ENCODE results near the gene TMEM266. TPM values are rescaled to one million over a fixed set of nuclear protein-coding genes. Genes with fewer than 3 reads are reported as not detected.

The TMEM266 gene
- total and polyA plus RNA-seq, 2 experiments from 2014 or later = 0.39 to 1.9 TPM

DNA sequence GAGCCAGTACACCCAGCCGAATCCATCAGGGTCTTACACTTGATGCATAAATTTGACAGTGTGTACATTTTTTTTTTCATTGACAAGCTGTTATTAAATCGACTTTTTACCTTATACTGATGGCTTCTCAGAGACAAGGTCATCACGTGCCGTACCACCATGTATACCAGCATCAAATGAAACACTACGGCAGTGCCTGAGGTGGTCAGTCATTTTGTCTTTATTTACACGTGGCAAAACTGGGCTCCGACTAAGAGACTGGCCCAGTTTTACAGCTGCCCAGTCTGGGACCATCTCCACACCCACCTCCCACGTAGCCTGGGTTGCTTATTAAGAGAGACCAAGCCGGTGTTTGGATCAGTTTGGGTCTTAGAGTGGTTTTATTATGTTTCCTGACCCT, 57.4 kb downstream of the TMEM266 start:
- H3K36me3 ChIP-seq (replicated peaks; ENCODE audit: insufficient read depth, low read depth) = no peaks in the 10 kb centered on the region
- TF ChIP-seq EZH2 (IDR thresholded peaks at IDR 0.05; ENCODE audit: borderline replicate concordance) = no peak
- TF ChIP-seq EZH2phosphoT487 (IDR thresholded peaks at IDR 0.05; ENCODE audit: low read depth, severe bottlenecking, unreplicated experiment) = no peak
- no peak for TF ChIP-seq CTCF (IDR thresholded peaks at IDR 0.05; ENCODE audit: poor library complexity)
- H3K27ac ChIP-seq = no peak overlapping the region
- no peak overlapping the region for H3K4me3 ChIP-seq
- no peaks in the 10 kb centered on the region for H3K9me2 ChIP-seq (replicated peaks; ENCODE audit: insufficient read depth)
- H3K9me3 ChIP-seq (ENCODE audit: low read depth) = no peaks in the 10 kb centered on the region
- H3K79me2 ChIP-seq = no peaks in the 10 kb centered on the region
- 87% methylated on average over 9 of the region's 9 CpGs for WGBS (ENCODE audit: low lambda C conversion rate, missing lambda C conversion rate)
- H4K20me1 ChIP-seq (ENCODE audit: insufficient read depth, poor library complexity, severe bottlenecking) = no peaks in the 10 kb centered on the region
- no peak overlapping the region for H3K4me2 ChIP-seq
- no peaks in the 10 kb centered on the region for H3K4me1 ChIP-seq (ENCODE audit: insufficient read depth)
- H2AFZ ChIP-seq = no peak overlapping the region
- no peak for DNase-seq (ENCODE audit: low spot score)
- H3K27me3 ChIP-seq = no peaks in the 10 kb centered on the region

GRCh38 chr15:76118767-76119166, 59.0 kb downstream of the TMEM266 start:
- Histone ChIP-seq H3K79me2 (no peaks in the 10 kb centered on the region), H2AFZ (no peak overlapping the region), H3K27me3 (no peaks in the 10 kb centered on the region), H3K36me3 (replicated peaks; ENCODE audit: insufficient read depth, low read depth) (no peaks in the 10 kb centered on the region), H3K4me3 (no peak overlapping the region), H3K4me2 (no peak overlapping the region), H4K20me1 (ENCODE audit: insufficient read depth, poor library complexity, severe bottlenecking) (no peaks in the 10 kb centered on the region), H3K27ac (no peak overlapping the region), H3K9me3 (ENCODE audit: low read depth) (no peaks in the 10 kb centered on the region), H3K4me1 (ENCODE audit: insufficient read depth) (no peaks in the 10 kb centered on the region), H3K9me2 (replicated peaks; ENCODE audit: insufficient read depth) (no peaks in the 10 kb centered on the region)
- TF ChIP-seq EZH2 (IDR thresholded peaks at IDR 0.05; ENCODE audit: borderline replicate concordance) = no peak
- no peak for TF ChIP-seq CTCF (IDR thresholded peaks at IDR 0.05; ENCODE audit: poor library complexity)
- 88% methylated on average over 6 of the region's 6 CpGs for WGBS (ENCODE audit: low lambda C conversion rate, missing lambda C conversion rate)
- no peak for DNase-seq (ENCODE audit: low spot score)

DNA sequence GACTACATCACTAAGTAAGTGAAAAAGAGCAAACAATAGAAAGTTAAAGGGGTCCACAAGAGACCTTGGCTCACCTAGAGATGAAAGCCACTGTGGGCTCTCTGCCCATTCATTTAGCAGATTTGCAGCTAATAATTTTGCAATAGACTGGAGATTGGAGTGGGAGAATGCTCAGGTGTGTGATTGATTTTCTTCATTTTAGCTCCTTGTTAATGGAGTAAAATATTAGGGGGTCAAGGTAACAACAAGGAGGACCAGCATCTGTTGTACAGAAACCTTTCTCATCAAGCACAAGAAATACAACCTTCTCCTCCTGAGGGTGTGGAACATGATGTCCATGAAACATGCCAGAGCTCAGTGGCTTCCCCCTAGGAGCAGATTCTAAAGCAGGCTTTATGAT, 63.2 kb downstream of the TMEM266 start:
- no peaks in the 10 kb centered on the region for H4K20me1 ChIP-seq (ENCODE audit: insufficient read depth, poor library complexity, severe bottlenecking)
- no peak overlapping the region for H3K4me3 ChIP-seq
- no peak for TF ChIP-seq CTCF (IDR thresholded peaks at IDR 0.05; ENCODE audit: poor library complexity)
- no peak for TF ChIP-seq EZH2 (IDR thresholded peaks at IDR 0.05; ENCODE audit: borderline replicate concordance)
- H3K36me3 ChIP-seq (replicated peaks; ENCODE audit: insufficient read depth, low read depth) = no peaks in the 10 kb centered on the region
- no peak overlapping the region for H3K4me2 ChIP-seq
- no peaks in the 10 kb centered on the region for H3K9me3 ChIP-seq (ENCODE audit: low read depth)
- H3K4me1 ChIP-seq (ENCODE audit: insufficient read depth) = no peaks in the 10 kb centered on the region
- DNase-seq (ENCODE audit: low spot score) = no peak
- no peak overlapping the region for H2AFZ ChIP-seq
- H3K9me2 ChIP-seq (replicated peaks; ENCODE audit: insufficient read depth) = no peaks in the 10 kb centered on the region
- H3K27me3 ChIP-seq = no peaks in the 10 kb centered on the region
- H3K79me2 ChIP-seq = no peaks in the 10 kb centered on the region
- H3K27ac ChIP-seq = no peak overlapping the region

GRCh38 chr15:76127169-76127568, 67.4 kb downstream of the TMEM266 start:
- Histone ChIP-seq H3K9me3 (ENCODE audit: low read depth) (no peaks in the 10 kb centered on the region), H2AFZ (no peak overlapping the region), H3K4me2 (no peak overlapping the region), H3K27me3 (peaks cover 7% of the 10 kb centered on the region), H3K36me3 (replicated peaks; ENCODE audit: insufficient read depth, low read depth) (no peaks in the 10 kb centered on the region), H3K9me2 (replicated peaks; ENCODE audit: insufficient read depth) (no peaks in the 10 kb centered on the region), H3K27ac (no peak overlapping the region), H3K4me1 (ENCODE audit: insufficient read depth) (no peaks in the 10 kb centered on the region), H3K4me3 (no peak overlapping the region), H4K20me1 (ENCODE audit: insufficient read depth, poor library complexity, severe bottlenecking) (no peaks in the 10 kb centered on the region), H3K79me2 (no peaks in the 10 kb centered on the region)
- no peak for DNase-seq (ENCODE audit: low spot score)
- WGBS (ENCODE audit: low lambda C conversion rate, missing lambda C conversion rate) = 84% methylated on average over 2 of the region's 2 CpGs
- TF ChIP-seq CTCF (IDR thresholded peaks at IDR 0.05; ENCODE audit: poor library complexity) (no peak), EZH2phosphoT487 (IDR thresholded peaks at IDR 0.05; ENCODE audit: low read depth, severe bottlenecking, unreplicated experiment) (no peak), EZH2 (IDR thresholded peaks at IDR 0.05; ENCODE audit: borderline replicate concordance) (no peak)

Measured in hepatocyte (in vitro differentiated cells).